ENCODE data around the gene MIA.
"Not testable (repeated sequence)": the region's sequence is repeated elsewhere in the genome, so short reads cannot be mapped to it uniquely, and the experiment has no call there.

Gene MIA

DNA sequence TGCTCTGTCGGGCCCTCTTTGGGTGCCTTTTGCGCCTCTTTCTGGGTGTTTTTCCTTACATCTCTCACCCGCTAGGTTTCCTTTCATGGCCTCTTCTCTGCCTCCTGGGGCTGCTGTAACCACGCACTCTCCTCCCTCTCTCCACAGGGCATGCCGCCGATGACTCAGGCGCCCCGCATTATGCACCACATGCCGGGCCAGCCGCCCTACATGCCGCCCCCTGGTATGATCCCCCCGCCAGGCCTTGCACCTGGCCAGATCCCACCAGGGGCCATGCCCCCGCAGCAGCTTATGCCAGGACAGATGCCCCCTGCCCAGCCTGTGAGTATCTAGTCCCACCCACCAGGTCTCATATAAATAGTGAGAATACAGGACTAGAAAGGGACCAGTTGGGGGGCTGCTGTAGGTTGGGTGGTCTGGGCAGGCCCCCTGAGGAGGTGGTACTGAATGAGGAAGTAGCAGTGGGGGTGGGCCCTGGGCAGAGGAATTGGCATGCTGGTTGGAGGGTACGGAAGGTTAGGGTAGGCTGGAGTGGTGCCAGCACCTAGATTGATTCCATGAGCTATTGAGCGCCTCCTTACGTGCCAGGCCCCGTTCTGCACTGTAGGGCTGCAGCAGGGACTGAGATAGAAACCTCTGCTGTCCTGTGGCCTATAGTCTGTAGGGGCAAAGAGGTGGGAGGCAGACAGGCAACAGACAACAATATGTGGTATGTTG, 12.4 kb upstream of the MIA start:
- Histone ChIP-seq H3K27ac (ENCODE audit: low read length) (no peak overlapping the region), H3K9me3 (ENCODE audit: control insufficient read depth, insufficient read depth, low read length) (no peaks in the 10 kb centered on the region), H3K27me3 (ENCODE audit: control insufficient read depth, insufficient read depth, low read length) (no peaks in the 10 kb centered on the region), H3K4me1 (ENCODE audit: control insufficient read depth, insufficient read depth, low read length) (peaks cover 1% of the 10 kb centered on the region; the same call in 1 of the 2 replicates), H3K4me3 (ENCODE audit: low read length) (no peak overlapping the region), H3K36me3 (ENCODE audit: control insufficient read depth, insufficient read depth, low read length) (peaks cover 65% of the 10 kb centered on the region)
- DNase-seq (ENCODE audit: low read depth, low spot score): no peak
- no CpG with 5 or more reads among the region's 17 CpGs for WGBS (ENCODE audit: insufficient coverage, insufficient read length)

GRCh38 chr19:40763526-40763925, 11.8 kb upstream of the MIA start:
- no peak overlapping the region for H3K27ac ChIP-seq (ENCODE audit: low read length)
- no CpG with 5 or more reads among the region's 7 CpGs for WGBS (ENCODE audit: insufficient coverage, insufficient read length)
- no peak for DNase-seq (ENCODE audit: low read depth, low spot score)
- H3K36me3 ChIP-seq (ENCODE audit: control insufficient read depth, insufficient read depth, low read length): peaks cover 61% of the 10 kb centered on the region
- peaks cover 1% of the 10 kb centered on the region; the same call in 1 of the 2 replicates for H3K4me1 ChIP-seq (ENCODE audit: control insufficient read depth, insufficient read depth, low read length)
- H3K4me3 ChIP-seq (ENCODE audit: low read length): no peak overlapping the region
- H3K27me3 ChIP-seq (ENCODE audit: control insufficient read depth, insufficient read depth, low read length): no peaks in the 10 kb centered on the region
- no peaks in the 10 kb centered on the region for H3K9me3 ChIP-seq (ENCODE audit: control insufficient read depth, insufficient read depth, low read length)

DNA sequence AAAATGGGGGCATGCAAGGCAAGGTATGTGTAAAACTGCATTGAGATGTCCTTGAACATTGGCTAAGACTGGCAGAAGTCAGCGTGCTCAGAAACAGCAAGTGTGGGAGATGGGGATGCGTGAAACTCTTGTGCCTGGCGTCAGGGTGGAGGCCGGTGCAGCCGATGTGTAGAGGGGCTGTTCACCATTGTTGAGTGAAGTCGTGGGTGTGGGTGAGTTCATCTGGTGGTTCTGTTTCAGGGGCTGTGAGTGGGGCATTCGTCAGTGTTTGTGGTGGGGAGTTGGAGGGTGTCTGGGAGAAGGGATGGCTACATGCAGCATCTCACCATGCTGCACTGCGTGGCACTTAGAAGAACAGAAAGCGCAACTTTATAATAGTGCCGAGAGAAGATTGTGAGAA, 11.4 kb upstream of the MIA start:
- Histone ChIP-seq H3K27me3 (ENCODE audit: control insufficient read depth, insufficient read depth, low read length) (no peaks in the 10 kb centered on the region), H3K27ac (ENCODE audit: low read length) (no peak overlapping the region), H3K4me3 (ENCODE audit: low read length) (no peak overlapping the region), H3K36me3 (ENCODE audit: control insufficient read depth, insufficient read depth, low read length) (peaks cover 61% of the 10 kb centered on the region), H3K4me1 (ENCODE audit: control insufficient read depth, insufficient read depth, low read length) (peaks cover 1% of the 10 kb centered on the region; the same call in 1 of the 2 replicates), H3K9me3 (ENCODE audit: control insufficient read depth, insufficient read depth, low read length) (no peaks in the 10 kb centered on the region)
- WGBS (ENCODE audit: insufficient coverage, insufficient read length): no CpG with 5 or more reads among the region's 10 CpGs
- no peak for DNase-seq (ENCODE audit: low read depth, low spot score)

- not testable (repeated sequence) for DNase-seq (ENCODE audit: low read depth, low spot score)
- H3K36me3 ChIP-seq (ENCODE audit: control insufficient read depth, insufficient read depth, low read length): peaks cover 40% of the 10 kb centered on the region
- no CpG with 5 or more reads among the region's 13 CpGs for WGBS (ENCODE audit: insufficient coverage, insufficient read length)
Observed at GRCh38 chr19:40766385-40766784, 8.9 kb upstream of the MIA start.

GRCh38 chr19:40768869-40769268, 6.5 kb upstream of the MIA start:
- H3K27me3 ChIP-seq (ENCODE audit: control insufficient read depth, insufficient read depth, low read length): no peaks in the 10 kb centered on the region
- no CpG with 5 or more reads among the region's 5 CpGs for WGBS (ENCODE audit: insufficient coverage, insufficient read length)
- H3K36me3 ChIP-seq (ENCODE audit: control insufficient read depth, insufficient read depth, low read length): peaks cover 18% of the 10 kb centered on the region
- peaks cover under 1% of the 10 kb centered on the region; the same call in 1 of the 2 replicates for H3K4me1 ChIP-seq (ENCODE audit: control insufficient read depth, insufficient read depth, low read length)
- H3K4me3 ChIP-seq (ENCODE audit: low read length): no peak overlapping the region
- no peak for DNase-seq (ENCODE audit: low read depth, low spot score)
- H3K9me3 ChIP-seq (ENCODE audit: control insufficient read depth, insufficient read depth, low read length): no peaks in the 10 kb centered on the region
- H3K27ac ChIP-seq (ENCODE audit: low read length): no peak overlapping the region

More at GRCh38 chr19:40766385-40766784, 8.9 kb upstream of the MIA start:
- not testable (repeated sequence) for H3K4me3 ChIP-seq (ENCODE audit: low read length); H3K9me3 ChIP-seq (ENCODE audit: control insufficient read depth, insufficient read depth, low read length); H3K27me3 ChIP-seq (ENCODE audit: control insufficient read depth, insufficient read depth, low read length); H3K4me1 ChIP-seq (ENCODE audit: control insufficient read depth, insufficient read depth, low read length); H3K27ac ChIP-seq (ENCODE audit: low read length)

GRCh38 chr19:40771101-40771862, 4.0 kb upstream of the MIA start:
- not testable (repeated sequence) for DNase-seq (ENCODE audit: low read depth, low spot score)

DNA sequence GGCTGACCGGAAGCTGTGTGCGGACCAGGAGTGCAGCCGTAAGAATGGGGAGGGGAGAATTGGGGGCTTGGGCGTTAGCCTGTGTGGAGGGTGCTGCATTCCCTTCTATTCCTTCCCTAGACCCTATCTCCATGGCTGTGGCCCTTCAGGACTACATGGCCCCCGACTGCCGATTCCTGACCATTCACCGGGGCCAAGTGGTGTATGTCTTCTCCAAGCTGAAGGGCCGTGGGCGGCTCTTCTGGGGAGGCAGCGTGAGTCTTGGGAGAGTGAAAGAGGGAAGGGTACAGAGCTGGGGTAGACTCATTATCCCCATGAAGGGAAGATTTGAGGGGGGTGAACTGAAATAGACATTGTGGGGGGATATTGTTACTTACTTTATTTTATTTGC, 306 bp downstream of the MIA start:
- WGBS (ENCODE audit: insufficient coverage, insufficient read length): no CpG with 5 or more reads among the region's 10 CpGs
- peaks cover 4% of the 10 kb centered on the region; the same call in 1 of the 2 replicates for H3K4me1 ChIP-seq (ENCODE audit: control insufficient read depth, insufficient read depth, low read length)
- H3K36me3 ChIP-seq (ENCODE audit: control insufficient read depth, insufficient read depth, low read length): no peaks in the 10 kb centered on the region
- H3K9me3 ChIP-seq (ENCODE audit: control insufficient read depth, insufficient read depth, low read length): no peaks in the 10 kb centered on the region
- H3K4me3 ChIP-seq (ENCODE audit: low read length): no peak overlapping the region
- H3K27me3 ChIP-seq (ENCODE audit: control insufficient read depth, insufficient read depth, low read length): no peaks in the 10 kb centered on the region
- H3K27ac ChIP-seq (ENCODE audit: low read length): no peak overlapping the region
- no peak for DNase-seq (ENCODE audit: low read depth, low spot score)

More at GRCh38 chr19:40771101-40771862, 4.0 kb upstream of the MIA start:
- not testable (repeated sequence) for H3K4me1 ChIP-seq (ENCODE audit: control insufficient read depth, insufficient read depth, low read length); H3K27me3 ChIP-seq (ENCODE audit: control insufficient read depth, insufficient read depth, low read length); H3K36me3 ChIP-seq (ENCODE audit: control insufficient read depth, insufficient read depth, low read length); H3K9me3 ChIP-seq (ENCODE audit: control insufficient read depth, insufficient read depth, low read length); H3K27ac ChIP-seq (ENCODE audit: low read length); H3K4me3 ChIP-seq (ENCODE audit: low read length)
- no CpG with 5 or more reads among the region's 10 CpGs for WGBS (ENCODE audit: insufficient coverage, insufficient read length)

GRCh38 chr19:40776364-40776763, 1.0 kb downstream of the MIA start:
- Histone ChIP-seq H3K36me3 (ENCODE audit: control insufficient read depth, insufficient read depth, low read length) (no peaks in the 10 kb centered on the region), H3K4me3 (ENCODE audit: low read length) (no peak overlapping the region), H3K4me1 (ENCODE audit: control insufficient read depth, insufficient read depth, low read length) (peaks cover 4% of the 10 kb centered on the region; the same call in 1 of the 2 replicates), H3K27ac (ENCODE audit: low read length) (no peak overlapping the region), H3K9me3 (ENCODE audit: control insufficient read depth, insufficient read depth, low read length) (no peaks in the 10 kb centered on the region), H3K27me3 (ENCODE audit: control insufficient read depth, insufficient read depth, low read length) (no peaks in the 10 kb centered on the region)
- DNase-seq (ENCODE audit: low read depth, low spot score): no peak
- no CpG with 5 or more reads among the region's 7 CpGs for WGBS (ENCODE audit: insufficient coverage, insufficient read length)

DNA sequence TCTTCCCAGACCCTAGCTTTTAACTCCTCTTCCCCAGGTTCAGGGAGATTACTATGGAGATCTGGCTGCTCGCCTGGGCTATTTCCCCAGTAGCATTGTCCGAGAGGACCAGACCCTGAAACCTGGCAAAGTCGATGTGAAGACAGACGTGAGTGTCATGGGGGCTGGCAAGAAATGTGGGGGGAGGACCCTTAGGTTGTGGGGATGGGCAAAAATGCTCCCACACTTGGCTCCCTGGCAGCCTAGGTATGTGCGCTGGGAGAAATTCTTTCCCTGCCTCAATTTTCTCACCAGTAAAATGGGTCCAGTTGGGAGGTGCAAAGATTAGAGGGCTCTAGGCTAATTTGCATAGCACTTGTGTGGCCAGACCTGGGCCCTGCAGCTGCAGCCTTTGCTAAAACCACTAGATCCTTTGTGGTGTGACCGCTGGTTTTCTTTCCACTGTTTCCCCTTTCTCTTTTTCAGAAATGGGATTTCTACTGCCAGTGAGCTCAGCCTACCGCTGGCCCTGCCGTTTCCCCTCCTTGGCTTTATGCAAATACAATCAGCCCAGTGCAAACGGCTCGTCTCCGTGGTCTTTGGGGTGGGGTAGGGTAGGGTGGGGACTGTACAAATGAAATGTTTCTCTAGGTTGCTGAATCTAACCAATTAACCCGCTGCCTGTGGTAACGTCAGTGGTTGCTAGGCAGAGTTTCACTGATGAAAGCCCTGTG, 1.8 kb downstream of the MIA start:
- Histone ChIP-seq H3K36me3 (ENCODE audit: control insufficient read depth, insufficient read depth, low read length) (no peaks in the 10 kb centered on the region), H3K9me3 (ENCODE audit: control insufficient read depth, insufficient read depth, low read length) (no peaks in the 10 kb centered on the region), H3K27me3 (ENCODE audit: control insufficient read depth, insufficient read depth, low read length) (no peaks in the 10 kb centered on the region), H3K4me1 (ENCODE audit: control insufficient read depth, insufficient read depth, low read length) (peaks cover 4% of the 10 kb centered on the region; the same call in 1 of the 2 replicates), H3K4me3 (ENCODE audit: low read length) (peak overlapping the region; percentile 29; the same call in 1 of the 2 replicates), H3K27ac (ENCODE audit: low read length) (no peak overlapping the region)
- WGBS (ENCODE audit: insufficient coverage, insufficient read length): no CpG with 5 or more reads among the region's 13 CpGs
- peak; percentile 88 for DNase-seq (ENCODE audit: low read depth, low spot score)

DNA sequence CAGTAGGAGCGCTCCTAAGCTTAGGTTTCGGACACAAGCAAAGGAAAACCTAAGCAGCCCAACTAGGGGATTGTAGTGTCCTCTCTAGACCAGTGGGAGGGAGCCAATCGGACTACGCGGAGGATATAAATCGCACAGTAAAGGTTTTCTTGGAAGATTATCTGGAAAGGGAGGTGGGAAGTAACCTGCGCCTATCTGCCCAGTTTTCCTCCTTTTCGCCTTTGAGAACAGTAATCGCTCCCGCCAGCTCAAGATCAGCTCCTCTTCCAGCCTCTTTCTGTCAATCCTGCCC, 2.3 kb downstream of the MIA start:
- WGBS (ENCODE audit: insufficient coverage, insufficient read length): no CpG with 5 or more reads among the region's 10 CpGs
- no peaks in the 10 kb centered on the region for H3K36me3 ChIP-seq (ENCODE audit: control insufficient read depth, insufficient read depth, low read length)
- peak overlapping the region; percentile 29; the same call in 1 of the 2 replicates for H3K4me3 ChIP-seq (ENCODE audit: low read length)
- H3K4me1 ChIP-seq (ENCODE audit: control insufficient read depth, insufficient read depth, low read length): peaks cover 4% of the 10 kb centered on the region; the same call in 1 of the 2 replicates
- H3K27ac ChIP-seq (ENCODE audit: low read length): no peak overlapping the region
- no peaks in the 10 kb centered on the region for H3K9me3 ChIP-seq (ENCODE audit: control insufficient read depth, insufficient read depth, low read length)
- no peak for DNase-seq (ENCODE audit: low read depth, low spot score)
- no peaks in the 10 kb centered on the region for H3K27me3 ChIP-seq (ENCODE audit: control insufficient read depth, insufficient read depth, low read length)

All from iPS DF 6.9 (cell line).